Peyer's patch (tissue), 4 donors: Measurements from ENCODE around the gene TTC21B. TPM values are rescaled to one million over a fixed set of nuclear protein-coding genes. Genes with fewer than 3 reads are reported as not detected.
"Not testable (repeated sequence)": the region's sequence is repeated elsewhere in the genome, so short reads cannot be mapped to it uniquely, and the experiment has no call there.

Experiments
- DNase-seq, 3 donors: peaks; one replicate each; pipeline ENCODE4 v3.0.0-alpha.2; 2017 to 2019
- H3K27ac ChIP-seq, 4 donors: fragments of 200-600 bp; sonication (generic); one replicate each; pipeline ENCODE4 v1.5.1; 2016 to 2019
- H3K27me3 ChIP-seq, 2 donors: fragments of 200-600 bp; sonication (generic); one replicate each; pipeline ENCODE4 v1.5.1; 2019
- H3K36me3 ChIP-seq, 3 donors: fragments of 200-600 bp; sonication (generic); one replicate each; pipeline ENCODE4 v1.5.1; 2016 to 2019
- H3K4me1 ChIP-seq, 4 donors: fragments of 200-600 bp; sonication (generic); one replicate each; pipeline ENCODE4 v1.5.1; 2016 to 2019
- H3K4me3 ChIP-seq, 4 donors: fragments of 200-600 bp; sonication (generic); 1 replicate in 3 of 4; 2 replicates in 1 of 4; pipeline ENCODE4 v1.5.1; 2016 to 2019; ENCODE audit warnings: mild to moderate bottlenecking in 1 of 4
- H3K9me3 ChIP-seq, 4 donors: fragments of 200-600 bp; sonication (generic); one replicate each; pipeline ENCODE4 v1.5.1; 2016 to 2019; ENCODE audit warnings: mild to moderate bottlenecking in 1 of 4
- CTCF ChIP-seq, 6 experiments: fragments of 450-650 bp in 4 of 6; fragments of 200-600 bp in 2 of 6; sonication (generic) in 1 of 6; IDR thresholded peaks; one replicate each; pipeline ENCODE4 v1.5.1; 2017 to 2019; ENCODE audit warnings: antibody characterized with exemption in 6 of 6, mild to moderate bottlenecking in 3 of 6, moderate library complexity in 1 of 6
- POLR2A ChIP-seq, 2 donors: fragments of 450-650 bp; IDR thresholded peaks; one replicate each; pipeline ENCODE4 v1.5.1; 2017; ENCODE audit warnings: antibody characterized with exemption in 2 of 2, mild to moderate bottlenecking in 2 of 2, moderate library complexity in 2 of 2
- total RNA-seq, 4 donors: library from RNA; depleted of rRNA; stranded (reverse); fragments of >200 nt; gene quantifications; one replicate each; pipeline ENCODE4 v1.1.0, GENCODE V29; 2016

The TTC21B gene
- 10 to 100 TPM; 14.2 to 47.9 (median 32.6) TPM for total RNA-seq

- Histone ChIP-seq H3K27ac (peak within 1 kb of the TSS; percentile 71 to 90 (median 84)), H3K27me3 (no peaks in the 10 kb centered on the region), H3K9me3 (no peaks in the 10 kb centered on the region), H3K4me1 (peaks cover 0 to 23% (median 0%) of the 10 kb centered on the region in 4 donors), H3K4me3 (peak within 1 kb of the TSS; percentile 61 to 91 (median 74)), H3K36me3 (peaks cover 0 to 5% (median 0%) of the 10 kb centered on the region in 3 donors)
- TF ChIP-seq POLR2A (IDR thresholded peaks at IDR 0.05) (peak; percentile 27 to 54), CTCF (IDR thresholded peaks at IDR 0.05) (peak; percentile 74 to 89 (median 82))
- DNase-seq = peak; percentile 92 to 97 (median 97)
These were observed at the start of gene TTC21B for GRCh38 chr2:165953655-165954606. TSS of gene TTC21B (minus strand) at chr2:165953776. CDS start at chr2:165953705, 71 bp downstream.

- DNase-seq = no peak
- no peaks in the 10 kb centered on the region for H3K4me1 ChIP-seq
- H3K27me3 ChIP-seq = no peaks in the 10 kb centered on the region
- no peaks in the 10 kb centered on the region for H3K9me3 ChIP-seq
- no peak overlapping the region for H3K27ac ChIP-seq
- no peaks in the 10 kb centered on the region for H3K36me3 ChIP-seq
- H3K4me3 ChIP-seq = no peak overlapping the region
- TF ChIP-seq POLR2A (IDR thresholded peaks at IDR 0.05) (no peak), CTCF (IDR thresholded peaks at IDR 0.05) (no peak)
These were observed 46.8 kb upstream of the TTC21B start for GRCh38 chr2:166000401-166000800.

GRCh38 chr2:165990846-165991245, 37.3 kb upstream of the TTC21B start:
- DNase-seq = no peak
- Histone ChIP-seq H3K27ac (no peak overlapping the region), H3K36me3 (no peaks in the 10 kb centered on the region), H3K27me3 (no peaks in the 10 kb centered on the region), H3K4me3 (no peak overlapping the region), H3K4me1 (no peaks in the 10 kb centered on the region), H3K9me3 (no peaks in the 10 kb centered on the region)
- TF ChIP-seq CTCF (IDR thresholded peaks at IDR 0.05) (no peak), POLR2A (IDR thresholded peaks at IDR 0.05) (no peak)

GRCh38 chr2:165989851-165990250, 36.3 kb upstream of the TTC21B start:
- no peaks in the 10 kb centered on the region for H3K27me3 ChIP-seq
- H3K27ac ChIP-seq = no peak overlapping the region
- H3K4me1 ChIP-seq = no peaks in the 10 kb centered on the region
- H3K36me3 ChIP-seq = no peaks in the 10 kb centered on the region
- H3K4me3 ChIP-seq = no peak overlapping the region
- no peak for DNase-seq
- no peaks in the 10 kb centered on the region for H3K9me3 ChIP-seq
- TF ChIP-seq POLR2A (IDR thresholded peaks at IDR 0.05) (no peak), CTCF (IDR thresholded peaks at IDR 0.05) (no peak)

- Histone ChIP-seq H3K4me3 (no peak overlapping the region), H3K9me3 (no peaks in the 10 kb centered on the region), H3K27ac (no peak overlapping the region)
These were observed 31.5 kb upstream of the TTC21B start for GRCh38 chr2:165985120-165985519.

GRCh38 chr2:165972161-165972560, 18.6 kb upstream of the TTC21B start:
- H3K4me3 ChIP-seq, H3K4me1 ChIP-seq, H3K9me3 ChIP-seq, H3K27ac ChIP-seq, H3K36me3 ChIP-seq, H3K27me3 ChIP-seq, DNase-seq: not testable (repeated sequence)

More at GRCh38 chr2:165985120-165985519, 31.5 kb upstream of the TTC21B start:
- Histone ChIP-seq H3K36me3 (no peaks in the 10 kb centered on the region), H3K27me3 (no peaks in the 10 kb centered on the region), H3K4me1 (no peaks in the 10 kb centered on the region)
- DNase-seq = no peak
- no peak for TF ChIP-seq CTCF (IDR thresholded peaks at IDR 0.05)
- no peak for TF ChIP-seq POLR2A (IDR thresholded peaks at IDR 0.05)
